Stimulated activated CD8-positive, alpha-beta memory T cell treated with anti-CD3 and anti-CD28 coated beads, Interleukin-7, amount 100 ng/mL, for 48 hours (primary cell): ENCODE results near the gene DYNC1H1.

Experiments used
- DNase-seq, 2 donors: peaks; one replicate each; pipeline ENCODE4 v3.0.0-alpha.2; 2020; ENCODE audit warnings: low read depth in 1 of 2; ENCODE audit errors: extremely low read depth in 1 of 2

DYNC1H1 gene

DNA sequence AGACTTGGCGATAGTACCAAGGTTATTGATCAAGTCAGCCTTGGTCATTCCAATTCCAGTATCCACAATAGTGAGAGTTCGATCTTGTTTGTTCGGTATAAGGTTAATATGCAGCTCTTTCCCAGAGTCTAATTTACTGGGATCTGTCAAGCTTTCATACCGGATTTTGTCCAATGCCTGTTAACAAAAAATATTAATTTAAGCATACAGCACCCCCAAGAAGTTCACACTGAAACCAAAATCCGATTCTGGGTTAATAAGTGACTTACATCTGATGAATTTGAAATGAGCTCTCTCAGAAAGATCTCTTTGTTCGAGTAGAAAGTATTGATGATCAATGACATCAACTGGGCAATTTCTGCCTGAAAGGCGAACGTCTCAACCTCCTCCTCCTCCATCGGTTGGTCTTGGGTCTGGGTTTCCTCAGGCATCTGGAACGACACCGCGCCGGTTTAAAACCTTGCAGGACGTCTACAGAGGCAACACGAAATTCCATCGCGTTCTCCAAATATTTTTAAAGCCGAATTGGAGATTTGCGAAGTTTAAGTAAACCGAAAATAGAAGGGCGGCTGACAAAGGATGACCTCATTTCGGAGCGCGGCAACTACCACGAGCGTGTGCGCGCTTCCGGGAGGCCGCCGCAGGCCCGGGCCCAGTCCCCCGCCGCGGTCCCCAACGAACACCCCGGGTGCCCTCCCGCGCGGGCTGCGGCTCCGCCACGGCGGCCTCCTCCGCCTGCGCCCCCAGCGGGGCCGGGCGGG is 121.8 kb downstream of the DYNC1H1 start:
- peak in 1 of 2 donors; percentile 43 for DNase-seq

DNA sequence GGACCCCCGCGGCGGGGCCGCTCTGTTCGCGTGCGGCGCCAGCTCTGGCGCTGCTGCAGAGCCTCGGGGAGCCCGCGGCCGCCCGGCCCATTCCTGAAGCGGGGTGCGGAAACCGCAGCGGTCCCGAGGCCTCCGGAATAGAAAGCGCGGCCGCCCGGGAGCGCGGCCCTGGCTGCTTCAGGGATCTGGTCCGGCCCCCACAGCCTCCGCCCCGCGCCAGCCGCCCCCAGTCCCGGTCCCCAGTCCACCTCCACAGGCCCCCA is 122.3 kb downstream of the DYNC1H1 start:
- DNase-seq: no peak

- peak; percentile 87 to 94 for DNase-seq
Observed at GRCh38 chr14:102086972-102087761, 122.8 kb downstream of the DYNC1H1 start, which contains the start of gene HSP90AA1. TSS of gene HSP90AA1 (minus strand) at chr14:102087044. CDS start at chr14:102086378, 666 bp downstream.

DNA sequence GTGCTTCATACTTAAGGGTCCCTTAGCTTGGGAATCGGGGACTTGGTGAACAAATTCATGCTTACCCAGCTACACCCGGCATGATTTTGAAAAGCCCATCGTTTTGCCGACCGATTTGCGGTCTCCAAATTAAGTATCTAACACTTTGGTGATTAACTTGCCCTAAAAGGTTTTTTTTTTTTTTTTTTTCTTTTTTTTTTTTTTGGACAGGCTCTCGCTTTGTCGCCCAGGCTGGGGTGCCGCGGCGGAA is 123.3 kb downstream of the DYNC1H1 start:
- no peak for DNase-seq

DNA sequence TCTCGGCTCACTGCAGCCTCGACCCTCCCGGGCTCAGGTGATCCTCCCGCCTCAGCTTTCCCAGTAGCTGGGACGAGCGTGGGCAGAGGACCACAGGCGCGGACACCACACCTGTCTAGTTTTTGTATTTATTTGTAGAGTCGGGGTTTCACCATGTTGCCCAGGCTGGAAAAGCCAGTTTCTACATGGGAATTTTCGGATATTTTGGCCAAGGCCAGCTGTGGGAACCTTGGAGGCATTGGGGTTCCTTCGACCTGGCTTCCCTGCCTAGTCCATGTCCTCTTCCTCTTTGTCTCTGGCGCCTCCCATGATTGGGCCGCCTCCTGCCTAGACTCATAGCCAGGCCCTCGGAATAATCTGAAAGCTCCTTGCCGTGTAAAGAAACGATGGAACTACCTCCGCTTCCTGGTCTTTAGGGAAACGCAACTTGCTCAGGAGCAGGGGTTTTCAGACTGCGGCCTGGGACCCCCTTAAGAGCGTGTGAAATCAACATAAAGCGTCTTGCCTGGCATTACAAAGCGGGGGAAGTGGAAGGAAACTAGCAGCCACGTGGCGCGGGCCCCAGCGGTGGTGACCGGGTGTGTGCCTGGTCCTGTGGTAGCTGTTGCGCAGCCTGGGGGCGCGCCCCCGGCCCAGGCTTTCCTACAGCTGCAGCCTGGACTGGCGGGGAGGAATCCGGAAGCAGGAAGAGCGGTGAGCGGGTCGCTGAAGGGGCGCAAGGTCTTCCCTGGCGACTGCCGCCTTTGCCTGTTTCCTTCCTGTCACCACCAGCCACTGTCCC is 123.8 kb downstream of the DYNC1H1 start:
- peak; percentile 41 to 51 for DNase-seq

DNA sequence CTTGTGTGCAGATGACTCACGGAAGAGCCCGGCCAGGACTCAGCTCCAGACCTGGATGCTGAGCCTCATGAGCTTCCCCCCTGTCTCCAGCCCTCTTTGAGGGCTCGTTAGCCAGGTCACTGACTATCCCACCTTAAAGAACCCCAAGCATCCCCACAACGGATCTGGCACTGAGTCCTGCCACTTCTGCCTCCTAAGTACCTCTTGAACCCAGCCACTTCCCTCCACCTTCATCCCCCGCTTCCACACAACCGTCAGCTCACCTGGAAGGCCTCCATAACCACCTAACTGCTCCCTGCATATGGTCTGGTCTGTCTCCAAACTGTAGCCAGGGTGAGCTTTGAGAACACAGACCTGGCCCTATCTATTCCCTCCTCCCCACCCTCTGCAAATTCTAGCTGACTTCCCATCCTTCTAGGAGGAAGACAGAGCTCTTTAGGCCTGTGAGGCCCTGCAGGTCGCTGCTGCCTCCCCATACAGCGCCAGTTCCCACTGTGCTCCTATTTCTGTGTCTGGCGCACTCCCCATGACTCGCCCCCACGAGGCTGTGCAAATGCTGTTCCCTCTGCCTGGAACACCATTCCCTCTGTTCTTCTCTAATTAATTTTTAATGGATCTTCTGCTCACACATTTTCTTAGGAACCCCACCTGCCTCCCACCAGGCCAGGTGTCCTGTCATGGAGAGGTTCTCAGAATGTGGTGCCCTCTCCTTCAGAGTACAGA is 125.4 kb downstream of the DYNC1H1 start:
- no peak for DNase-seq

GRCh38 chr14:102090713-102091112 is 126.3 kb downstream of the DYNC1H1 start:
- DNase-seq: no peak

GRCh38 chr14:102092806-102093205 is 128.4 kb downstream of the DYNC1H1 start:
- DNase-seq: no peak

GRCh38 chr14:102094101-102094500 is 129.7 kb downstream of the DYNC1H1 start:
- DNase-seq: no peak

GRCh38 chr14:102095231-102095870 is 131.0 kb downstream of the DYNC1H1 start:
- no peak for DNase-seq

GRCh38 chr14:102095871-102096568 is 131.6 kb downstream of the DYNC1H1 start:
- DNase-seq: no peak

DNA sequence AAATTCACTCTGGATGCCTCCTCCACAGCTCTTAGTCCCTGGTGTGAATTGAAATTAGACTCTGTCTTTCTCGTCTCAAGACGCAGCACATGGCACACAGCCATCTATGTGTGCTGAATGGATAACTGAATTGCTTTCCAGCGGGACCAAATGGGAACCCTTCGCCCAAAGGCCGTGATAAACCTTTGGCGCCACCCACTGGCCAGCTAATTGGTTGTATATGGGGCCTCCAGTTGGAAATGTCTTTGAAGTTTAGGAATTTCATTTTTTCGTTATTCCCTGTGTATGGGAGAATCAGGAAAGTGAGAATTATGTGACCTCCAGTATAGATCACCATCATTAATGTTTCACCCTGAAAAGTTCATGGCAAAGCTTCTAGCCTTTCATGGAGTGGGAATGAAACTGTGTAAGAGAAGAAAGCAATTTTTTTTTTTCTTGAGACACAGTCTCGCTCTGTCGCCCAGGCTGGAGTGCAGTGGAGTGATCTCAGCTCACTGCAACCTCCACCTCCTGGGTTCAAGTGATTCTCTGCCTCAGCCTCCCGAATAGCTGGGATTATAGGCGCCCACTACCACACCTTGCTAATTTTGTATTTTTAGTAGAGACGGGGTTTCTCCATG is 132.3 kb downstream of the DYNC1H1 start:
- DNase-seq: peak in 1 of 2 donors; percentile 42

DNA sequence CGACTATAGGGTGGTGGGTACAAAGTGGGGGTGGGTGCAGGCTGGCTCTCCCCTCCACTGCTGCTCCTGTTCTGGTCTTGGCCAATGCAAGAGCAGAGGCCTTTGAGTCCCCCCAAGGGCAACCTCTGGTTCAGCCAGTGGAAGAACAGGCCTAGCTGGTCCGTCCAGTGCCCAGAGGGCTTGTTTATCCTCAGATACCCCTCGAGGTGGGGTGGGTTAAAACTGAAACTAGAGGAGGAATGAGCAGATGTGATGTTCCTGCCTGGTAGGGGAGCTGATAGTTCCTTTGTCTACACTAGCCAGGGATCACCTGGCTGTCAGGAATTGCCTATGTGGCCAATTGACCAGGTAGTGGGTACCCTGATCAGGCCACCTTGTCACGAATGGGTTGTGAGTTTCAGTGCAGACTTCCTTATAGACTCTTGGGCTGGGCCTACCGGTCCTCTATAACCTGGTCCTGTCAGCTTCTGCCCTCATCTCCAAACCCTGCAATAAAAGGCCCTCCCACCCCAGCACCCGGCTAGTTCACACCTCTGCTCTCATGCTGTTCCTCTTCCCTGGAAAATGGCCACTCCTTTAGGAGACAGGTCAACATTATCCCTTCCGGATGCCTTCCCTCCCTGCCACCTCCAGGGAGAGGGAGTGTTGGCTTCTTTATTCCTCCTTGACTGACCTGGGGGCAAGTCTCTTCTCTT is 133.2 kb downstream of the DYNC1H1 start:
- DNase-seq: no peak

- no peak for DNase-seq
Observed at GRCh38 chr14:102103062-102103695, 138.8 kb downstream of the DYNC1H1 start.

DNA sequence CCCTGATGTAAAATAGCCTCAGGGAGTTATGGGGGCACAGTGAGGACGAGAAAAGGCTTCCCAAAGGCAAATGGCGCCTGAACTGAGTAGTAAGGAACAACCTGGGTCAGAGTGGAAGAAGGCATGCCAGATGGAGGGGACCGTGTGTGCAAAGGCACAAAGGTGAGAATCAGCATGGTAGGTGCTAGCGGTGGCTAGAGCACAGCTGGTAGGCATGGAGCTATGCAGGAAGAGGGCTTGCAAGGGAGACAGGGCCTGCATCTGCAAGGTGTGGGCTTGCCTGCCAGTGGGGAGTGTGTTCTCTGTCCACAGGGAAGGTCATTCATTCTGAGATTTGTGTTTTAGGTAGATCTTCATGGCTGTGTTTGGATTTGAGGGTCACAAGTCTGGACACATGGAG is 141.0 kb downstream of the DYNC1H1 start:
- DNase-seq: no peak
